ENCODE measurements around the gene OBSCN. TPM values are rescaled to one million over a fixed set of nuclear protein-coding genes. Genes with fewer than 3 reads are reported as not detected.
A peak's percentile ranks its signal among the peaks of the same experiment; 100 is the strongest.

Gene OBSCN
- total and polyA plus RNA-seq, 2 donors (not counting 3 experiments of a cell fraction or from before 2014, with no cell fraction given) = 1.5 to 2.9 TPM

DNA sequence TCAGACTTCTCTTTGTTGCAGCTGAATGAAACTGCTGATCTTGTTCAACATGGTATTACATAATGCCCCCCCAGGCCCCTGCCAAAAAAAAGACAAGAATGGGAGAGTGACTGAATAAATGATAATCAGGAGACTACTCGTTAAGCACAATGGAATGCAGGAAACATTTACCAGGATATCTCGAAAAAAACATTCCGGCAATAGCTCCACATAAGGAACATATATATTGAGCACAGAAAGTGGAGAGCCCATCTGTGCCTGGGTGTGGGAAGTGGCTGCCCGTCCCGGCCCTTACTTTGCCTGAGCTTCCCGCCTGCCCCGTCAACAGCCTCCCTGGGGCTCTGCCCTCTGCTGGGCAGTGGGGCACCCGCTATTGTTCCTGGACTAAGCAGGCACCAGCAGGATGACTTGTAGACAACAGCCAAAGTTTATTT is 185.4 kb downstream of the OBSCN start:
- H3K4me3 ChIP-seq (replicated peaks in 1 of 3; ENCODE audit: insufficient read depth in 1 of 3, low read depth in 1 of 3, low read length in 3 of 3) = no peak overlapping the region
- peaks cover 5% of the 10 kb centered on the region for H3K4me1 ChIP-seq (ENCODE audit: control insufficient read depth, extremely low read depth, insufficient read depth, low read length)
- H4K20me1 ChIP-seq (replicated peaks; ENCODE audit: control insufficient read depth, extremely low read depth, insufficient read depth, low read length) = no peaks in the 10 kb centered on the region
- no peak overlapping the region for H3K9ac ChIP-seq (replicated peaks; ENCODE audit: extremely low read depth, insufficient read depth, low read length)
- H3K9me1 ChIP-seq (replicated peaks; ENCODE audit: control insufficient read depth, extremely low read depth, insufficient read depth, low read length) = no peaks in the 10 kb centered on the region
- H3K4me2 ChIP-seq (ENCODE audit: insufficient read depth, low read length) = no peak overlapping the region
- CTCF ChIA-PET = interaction anchor here (0.6 to 3.0 kb wide), 41 partner anchors 8 to 394 kb away, joined by 3 to 42 read pairs (median 4); partner anchors contain the start of genes IBA57, RNF187 and TRIM11
- no peak overlapping the region for H3K27ac ChIP-seq (ENCODE audit: insufficient read depth, low read depth, low read length)
- no peak overlapping the region for H2AFZ ChIP-seq (ENCODE audit: low read depth, low read length)
- DNase-seq (ENCODE audit: low read depth, low spot score) (peak; percentile 75), FAIRE-seq (peak; percentile 88)
- no peaks in the 10 kb centered on the region for H3K27me3 ChIP-seq (ENCODE audit: control insufficient read depth in 2 of 2, insufficient read depth in 2 of 2, low read length in 2 of 2)
- TF ChIP-seq FOS (IDR thresholded peaks at IDR 0.05; ENCODE audit: borderline replicate concordance, insufficient read depth, low read length) = no peak
- TF ChIP-seq, protein P1, sequence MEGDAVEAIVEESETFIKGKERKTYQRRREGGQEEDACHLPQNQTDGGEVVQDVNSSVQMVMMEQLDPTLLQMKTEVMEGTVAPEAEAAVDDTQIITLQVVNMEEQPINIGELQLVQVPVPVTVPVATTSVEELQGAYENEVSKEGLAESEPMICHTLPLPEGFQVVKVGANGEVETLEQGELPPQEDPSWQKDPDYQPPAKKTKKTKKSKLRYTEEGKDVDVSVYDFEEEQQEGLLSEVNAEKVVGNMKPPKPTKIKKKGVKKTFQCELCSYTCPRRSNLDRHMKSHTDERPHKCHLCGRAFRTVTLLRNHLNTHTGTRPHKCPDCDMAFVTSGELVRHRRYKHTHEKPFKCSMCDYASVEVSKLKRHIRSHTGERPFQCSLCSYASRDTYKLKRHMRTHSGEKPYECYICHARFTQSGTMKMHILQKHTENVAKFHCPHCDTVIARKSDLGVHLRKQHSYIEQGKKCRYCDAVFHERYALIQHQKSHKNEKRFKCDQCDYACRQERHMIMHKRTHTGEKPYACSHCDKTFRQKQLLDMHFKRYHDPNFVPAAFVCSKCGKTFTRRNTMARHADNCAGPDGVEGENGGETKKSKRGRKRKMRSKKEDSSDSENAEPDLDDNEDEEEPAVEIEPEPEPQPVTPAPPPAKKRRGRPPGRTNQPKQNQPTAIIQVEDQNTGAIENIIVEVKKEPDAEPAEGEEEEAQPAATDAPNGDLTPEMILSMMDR (IDR thresholded peaks at IDR 0.05; ENCODE audit: extremely low read depth in 1 of 2, insufficient read depth in 1 of 2, low read depth in 1 of 2, low read length in 2 of 2) = peak; percentile 69 to 85
- TF ChIP-seq EZH2 (IDR thresholded peaks at IDR 0.05; ENCODE audit: borderline replicate concordance, low read depth, low read length, severe bottlenecking) = no peak
- TF ChIP-seq POLR2A (IDR thresholded peaks at IDR 0.05; ENCODE audit: low read depth, low read length) = no peak
- TF ChIP-seq, protein P2, sequence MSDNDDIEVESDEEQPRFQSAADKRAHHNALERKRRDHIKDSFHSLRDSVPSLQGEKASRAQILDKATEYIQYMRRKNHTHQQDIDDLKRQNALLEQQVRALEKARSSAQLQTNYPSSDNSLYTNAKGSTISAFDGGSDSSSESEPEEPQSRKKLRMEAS (IDR thresholded peaks at IDR 0.05; ENCODE audit: insufficient read depth, insufficient read length) = no peak
- dilution Hi-C loops (cut with MboI; ENCODE audit: extremely low pct_ligation_motif_present, low sequenced_read_pairs) (no loop called here), intact Hi-C loops (cut with micrococcal nuclease) (loop anchor here (1.0 to 2.0 kb wide), 7 partner anchors 13 to 394 kb away; partner anchors contain the start of gene TRIM11)
- BruUV-seq (replicated peaks) = no TSS peak
- peaks cover 2 to 16% of the 10 kb centered on the region in 2 experiments for H3K36me3 ChIP-seq (ENCODE audit: control insufficient read depth in 2 of 2, extremely low read depth in 1 of 2, insufficient read depth in 2 of 2, low read length in 2 of 2)
- POLR2A ChIA-PET = no interaction called here
- no peaks in the 10 kb centered on the region for H3K79me2 ChIP-seq (ENCODE audit: control insufficient read depth, insufficient read depth, low read length)
- H3K9me3 ChIP-seq (replicated peaks; ENCODE audit: control insufficient read depth, insufficient read depth, low read length) = no peaks in the 10 kb centered on the region
